Mammary epithelial cell (primary cell): ENCODE results near the gene COL1A2.

ENCODE experiments used
- CTCF ChIP-seq, 2 donors: IDR thresholded peaks in 1 of 2; conservative IDR thresholded peaks in 1 of 2; 2 replicates each; pipeline ENCODE4 v1.5.1; 2011 to 2012; ENCODE audit warnings: inconsistent platforms in 2 of 2, low read length in 2 of 2, mild to moderate bottlenecking in 2 of 2, control low read depth in 1 of 2, low read depth in 1 of 2; ENCODE audit not compliant: insufficient read depth in 1 of 2; ENCODE audit errors: extremely low read depth in 1 of 2
- EZH2 ChIP-seq: IDR thresholded peaks from 2 replicates; pipeline ENCODE4 v1.6.1; 2012; ENCODE audit warnings: low read length, inconsistent platforms, borderline replicate concordance

- TF ChIP-seq CTCF (conservative IDR thresholded peaks at IDR 0.05 in 1 of 2, IDR thresholded peaks at IDR 0.05 in 1 of 2; ENCODE audit: extremely low read depth in 1 of 2, insufficient read depth in 1 of 2, low read depth in 1 of 2, low read length in 2 of 2): no peak
- TF ChIP-seq EZH2: no peak
Measured at GRCh38 chr7:94453898-94454297, 59.2 kb downstream of the COL1A2 start.
